Dedifferentiated amniotic fluid mesenchymal stem cell (primary cell): ENCODE results near the gene MYZAP.

Experiments
- DNase-seq: peaks from one replicate; pipeline ENCODE4 v3.0.0-alpha.2; 2016; ENCODE audit errors: extremely low spot score

Gene MYZAP

GRCh38 chr15:57626713-57627440 is 35.2 kb downstream of the MYZAP start:
- no peak for DNase-seq

- DNase-seq = no peak
These were observed 39.8 kb downstream of the MYZAP start for GRCh38 chr15:57631386-57632110.

DNA sequence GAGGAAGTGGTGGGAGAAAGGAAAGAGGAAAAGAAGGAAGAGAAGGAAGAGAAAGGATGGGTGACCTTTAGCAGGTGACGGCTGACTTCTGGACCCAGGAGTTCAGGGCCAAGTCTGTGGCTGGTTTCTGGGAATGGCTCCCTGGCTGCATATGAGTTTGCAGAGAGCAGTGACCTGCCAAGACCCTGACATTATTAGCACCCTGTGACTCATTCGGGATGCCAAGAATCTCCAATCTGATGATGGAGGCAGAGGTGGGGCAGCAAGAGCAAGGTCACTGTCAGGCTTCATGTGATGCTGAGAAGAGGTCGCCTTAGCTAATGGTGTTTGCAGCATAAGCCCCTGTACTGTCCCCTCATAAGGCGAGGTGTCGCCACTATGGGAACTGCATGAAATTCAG is 42.6 kb downstream of the MYZAP start:
- DNase-seq = no peak

- no peak for DNase-seq
These were observed 43.7 kb downstream of the MYZAP start for GRCh38 chr15:57635300-57635909.

DNA sequence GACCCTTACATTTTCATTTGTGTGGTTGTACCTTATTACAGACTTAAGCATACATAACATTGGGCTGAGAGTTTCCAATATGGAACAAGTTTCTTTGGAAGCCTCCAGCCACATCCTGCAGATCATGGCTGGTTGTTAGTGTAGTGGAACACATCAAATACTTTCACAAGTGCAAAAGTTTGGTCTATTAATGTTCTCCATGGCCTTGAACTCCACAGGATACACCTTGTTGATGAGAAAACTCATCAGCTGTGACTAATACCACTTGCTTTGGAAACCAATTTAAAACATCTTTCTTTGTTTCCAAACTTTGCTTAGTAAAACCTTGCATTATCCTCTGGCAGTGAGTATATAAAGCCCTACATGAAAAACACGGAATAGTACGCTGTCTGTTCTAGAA is 46.1 kb downstream of the MYZAP start:
- DNase-seq = no peak

- DNase-seq = no peak
These were observed 47.6 kb downstream of the MYZAP start for GRCh38 chr15:57639306-57639705.

DNA sequence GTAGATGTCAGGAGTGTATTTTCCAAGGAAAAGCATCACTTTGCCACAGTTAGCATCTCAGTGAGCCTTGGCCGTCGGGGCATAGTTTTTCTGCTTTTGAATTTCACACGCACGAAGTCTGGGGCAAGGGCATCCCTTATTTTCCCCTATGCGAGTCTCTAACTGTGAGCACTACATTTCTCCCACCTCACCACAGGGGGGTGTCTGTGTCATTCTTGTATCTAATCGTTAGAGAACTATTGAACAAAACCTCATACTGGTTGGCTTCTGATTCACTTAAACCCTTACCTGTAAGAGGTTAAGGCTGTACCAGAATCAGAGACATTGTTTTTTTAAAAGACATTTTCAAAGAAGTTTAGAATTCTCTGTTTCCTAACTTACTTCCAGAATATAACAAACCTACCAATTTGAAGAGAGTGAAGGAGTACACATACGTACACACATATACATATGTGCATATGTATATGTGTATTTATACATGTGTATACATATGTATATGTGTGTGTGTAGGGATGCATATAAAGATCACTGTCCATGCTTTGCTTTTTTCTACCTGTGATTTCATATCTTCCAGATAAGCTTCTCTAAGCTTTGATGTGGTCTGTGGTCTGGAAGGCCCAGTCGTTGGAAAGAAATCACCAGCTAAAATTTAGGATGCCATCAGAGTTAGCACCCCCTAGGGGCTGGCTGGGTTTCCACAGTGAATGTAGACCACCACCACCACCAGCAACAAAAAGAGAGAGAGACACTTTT is 49.4 kb downstream of the MYZAP start:
- peak; percentile 22 for DNase-seq

DNA sequence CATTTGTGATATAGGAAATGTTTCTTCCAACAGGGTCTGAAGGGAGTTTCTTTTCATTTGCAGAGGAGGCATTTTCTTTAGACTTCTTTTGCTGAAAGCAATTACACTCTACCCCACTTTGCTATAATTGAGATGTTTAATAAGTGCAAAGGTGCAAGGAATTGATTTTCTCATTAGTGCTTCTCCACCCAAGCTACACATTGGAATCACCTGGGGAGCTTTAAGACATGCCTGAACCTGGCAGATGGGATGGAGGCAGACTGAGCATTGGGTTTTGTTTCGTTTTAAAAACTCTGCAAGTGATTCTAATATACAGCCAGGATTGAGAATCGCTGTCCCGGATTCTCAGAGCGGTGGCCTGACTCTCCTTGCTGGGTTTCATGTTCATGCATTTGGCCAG is 52.1 kb downstream of the MYZAP start:
- DNase-seq = no peak

DNA sequence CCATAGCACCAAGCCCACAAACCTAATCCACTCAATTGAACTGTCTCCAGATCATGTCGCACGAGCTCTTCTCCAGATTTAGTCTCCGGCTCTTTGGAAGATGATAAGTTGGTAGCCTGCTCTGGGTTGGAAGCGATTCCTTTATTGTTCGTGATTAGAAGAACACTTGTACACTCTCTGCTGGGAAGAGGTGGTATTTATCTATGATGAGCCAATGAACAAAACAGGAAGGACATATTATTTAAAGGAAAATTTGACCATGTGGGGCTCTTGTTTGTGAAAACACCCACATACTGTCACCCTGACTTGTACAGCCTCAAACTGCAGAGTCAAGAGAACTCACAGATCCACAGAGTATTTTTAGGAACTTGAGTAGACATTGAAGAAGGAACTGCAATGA is 54.4 kb downstream of the MYZAP start:
- no peak for DNase-seq

DNA sequence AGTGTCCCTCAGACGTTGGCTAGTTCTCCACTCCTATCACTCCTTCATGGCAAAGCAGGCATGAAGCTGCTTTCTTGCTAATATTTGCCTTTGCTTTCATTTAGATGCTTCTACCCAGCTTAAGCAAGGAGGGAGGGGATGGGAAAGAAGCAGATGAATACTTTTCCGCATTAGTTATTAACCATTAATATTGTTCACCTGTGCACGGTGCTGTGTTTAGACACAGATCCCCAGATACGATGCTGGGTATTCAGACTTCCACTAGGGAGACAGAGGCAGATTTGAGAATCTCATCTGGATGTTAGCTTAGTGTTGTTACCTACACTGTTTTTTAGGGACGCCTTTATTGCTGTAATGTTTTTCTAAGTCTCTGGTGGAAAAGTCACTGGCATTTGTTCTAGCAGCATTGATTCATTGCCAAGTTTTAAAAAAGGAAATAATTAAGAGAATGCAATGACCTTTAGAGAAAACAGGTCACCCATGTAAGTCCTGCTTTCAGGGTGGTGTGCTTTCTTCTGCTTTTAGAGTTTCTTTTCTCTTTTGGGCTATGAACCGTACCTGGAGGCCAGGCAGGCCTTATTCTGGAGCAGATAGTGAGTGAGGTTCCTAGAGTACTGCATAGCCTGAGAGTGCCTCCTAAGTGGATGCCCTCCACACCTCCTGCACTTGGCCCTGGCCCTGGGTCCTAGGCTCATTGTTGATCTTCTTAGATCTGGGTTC is 55.5 kb downstream of the MYZAP start:
- no peak for DNase-seq

- no peak for DNase-seq
These were observed 56.1 kb downstream of the MYZAP start for GRCh38 chr15:57647791-57648130.

DNA sequence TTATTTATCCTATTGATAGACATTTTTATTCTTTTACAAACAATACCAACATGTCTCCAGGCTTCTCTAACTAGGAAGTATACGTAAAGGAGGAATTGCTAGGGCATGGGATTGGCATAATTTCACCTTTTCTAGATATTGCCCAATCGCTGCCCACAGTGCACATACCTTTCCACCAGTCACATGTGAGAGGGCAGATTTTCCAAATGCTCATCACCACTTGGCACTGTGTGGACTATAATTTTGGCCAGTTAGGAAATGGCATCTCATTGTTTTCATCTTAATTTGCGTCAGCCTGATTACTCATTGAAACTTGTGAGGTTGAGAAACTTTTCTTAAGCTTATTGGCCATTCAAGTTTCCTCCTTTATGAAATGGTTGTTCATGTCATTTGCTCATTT is 57.4 kb downstream of the MYZAP start:
- DNase-seq = no peak

DNA sequence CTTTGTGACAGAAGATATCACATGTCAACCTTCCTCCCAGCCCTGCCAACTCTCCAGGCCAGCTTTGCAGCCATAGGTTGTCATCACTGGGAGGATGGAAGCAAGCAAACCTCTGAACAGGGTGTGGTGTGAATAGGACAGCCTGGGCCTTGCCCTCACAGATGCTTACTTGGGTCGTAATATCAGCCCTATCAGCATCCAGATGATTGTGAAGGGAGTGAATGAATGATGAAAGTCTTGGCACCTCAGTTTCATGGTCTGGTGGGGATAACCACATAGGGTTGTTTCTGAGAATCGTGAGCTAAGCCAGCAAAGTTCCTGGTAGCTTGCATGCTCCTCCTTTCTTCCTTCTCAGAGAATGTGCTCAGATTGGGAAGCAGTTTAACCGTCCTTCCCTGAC is 59.7 kb downstream of the MYZAP start:
- no peak for DNase-seq

- DNase-seq = no peak
These were observed 60.8 kb downstream of the MYZAP start for GRCh38 chr15:57652481-57652880.

DNA sequence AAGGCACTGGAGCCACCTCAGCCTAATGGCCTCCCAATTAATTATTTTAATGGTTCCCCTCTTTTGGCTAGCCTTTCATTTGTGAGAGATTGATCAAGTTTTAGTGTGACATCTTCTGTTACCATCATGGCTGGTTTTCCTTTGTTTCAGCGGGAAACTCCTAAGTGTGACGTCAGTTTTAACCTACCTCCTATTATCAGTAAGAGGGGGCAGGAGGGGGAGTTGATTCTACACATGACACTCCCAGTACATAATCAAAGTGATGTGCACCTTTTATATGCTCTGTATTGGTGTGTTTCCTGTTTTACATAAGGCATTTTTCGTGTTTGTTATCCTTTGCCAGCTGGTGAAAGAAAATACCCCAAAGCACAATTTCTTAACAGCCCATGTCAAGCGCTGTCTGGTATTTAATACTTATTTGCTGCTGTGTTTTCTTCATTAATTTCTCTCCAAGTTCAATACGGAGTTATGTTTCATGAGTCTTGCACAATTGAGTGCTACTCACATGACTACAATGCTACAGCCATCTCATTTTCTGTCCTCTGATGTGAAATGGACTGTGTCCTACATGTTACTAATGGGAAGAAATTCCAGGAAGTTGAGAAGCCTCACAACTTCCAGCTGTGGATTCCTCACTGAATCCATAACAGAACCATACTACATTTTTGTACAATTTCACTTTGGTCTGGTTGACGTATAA is 62.6 kb downstream of the MYZAP start:
- peak; percentile 66 for DNase-seq

- no peak for DNase-seq
These were observed 63.3 kb downstream of the MYZAP start for GRCh38 chr15:57655053-57655452.

GRCh38 chr15:57655809-57656208 is 64.1 kb downstream of the MYZAP start:
- DNase-seq = no peak

GRCh38 chr15:57656434-57656833 is 64.7 kb downstream of the MYZAP start:
- no peak for DNase-seq

- DNase-seq = no peak
These were observed 65.9 kb downstream of the MYZAP start for GRCh38 chr15:57657619-57658018.

- no peak for DNase-seq
These were observed 70.5 kb downstream of the MYZAP start for GRCh38 chr15:57662091-57662744.

DNA sequence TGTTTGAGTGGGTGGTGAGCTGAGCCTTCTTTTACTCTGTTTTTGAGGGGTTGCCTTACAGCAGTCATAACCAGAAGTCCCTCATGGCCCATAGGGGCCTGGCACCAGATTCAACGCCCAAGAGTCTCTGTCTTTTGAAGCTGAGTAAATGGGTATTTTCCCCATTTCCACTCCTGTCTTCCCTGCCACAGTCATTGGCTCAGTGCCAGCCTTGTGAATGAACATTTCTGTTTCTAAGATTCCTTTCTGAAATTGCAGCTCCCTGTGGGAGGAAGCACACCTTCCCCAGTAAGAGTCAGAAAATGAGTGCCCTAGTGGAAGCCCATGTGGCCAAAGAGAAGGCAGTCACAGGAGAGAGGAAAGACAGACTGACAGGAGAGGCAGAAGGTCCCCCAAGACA is 71.1 kb downstream of the MYZAP start:
- no peak for DNase-seq
